Limb (tissue), 2 donors: ENCODE data around the gene SNRK.

ENCODE experiments used
- DNase-seq, 2 donors: peaks; one replicate each; pipeline ENCODE4 v3.0.0-alpha.2; 2016; ENCODE audit errors: extremely low spot score in 2 of 2

SNRK gene

GRCh38 chr3:43370293-43370980, 84.1 kb downstream of the SNRK start:
- DNase-seq: no peak

- no peak for DNase-seq
These were observed 85.2 kb downstream of the SNRK start for GRCh38 chr3:43371494-43371893.

- no peak for DNase-seq
These were observed 85.8 kb downstream of the SNRK start for GRCh38 chr3:43372007-43372740.

GRCh38 chr3:43372809-43373559, 86.6 kb downstream of the SNRK start:
- no peak for DNase-seq

- DNase-seq: no peak
These were observed 87.2 kb downstream of the SNRK start for GRCh38 chr3:43373560-43373928.

GRCh38 chr3:43378066-43378935, 92.0 kb downstream of the SNRK start:
- no peak for DNase-seq

- no peak for DNase-seq
These were observed 93.0 kb downstream of the SNRK start for GRCh38 chr3:43379343-43379742.

- DNase-seq: no peak
These were observed 101.8 kb downstream of the SNRK start for GRCh38 chr3:43388175-43388574.

- DNase-seq: no peak
These were observed 102.6 kb downstream of the SNRK start for GRCh38 chr3:43388915-43389314.

GRCh38 chr3:43389388-43390254, 103.3 kb downstream of the SNRK start:
- DNase-seq: no peak

- no peak for DNase-seq
These were observed 103.9 kb downstream of the SNRK start for GRCh38 chr3:43390255-43390588.

GRCh38 chr3:43391621-43392020, 105.3 kb downstream of the SNRK start:
- no peak for DNase-seq

- DNase-seq: no peak
These were observed 107.8 kb downstream of the SNRK start for GRCh38 chr3:43394041-43394554.

- no peak for DNase-seq
These were observed 112.7 kb downstream of the SNRK start for GRCh38 chr3:43399034-43399433.

- DNase-seq: no peak
These were observed 113.8 kb downstream of the SNRK start for GRCh38 chr3:43400167-43400566.
